SK-N-SH (cell line): Measurements from ENCODE around the gene SRD5A1. TPM values are rescaled to one million over a fixed set of nuclear protein-coding genes. Genes with fewer than 3 reads are reported as not detected.

Experiments
- CTCF ChIA-PET: fragments of 300-600, 350-600 bp; formaldehyde crosslinking; extraction: SDS; loops from one replicate; lab custom pipeline; 2021; lab: Yijun Ruan, JAX
- POLR2A ChIA-PET: fragments of 350-600 bp; sonication (Branson Sonifier 250); formaldehyde crosslinking; extraction: SDS; loops from one replicate; lab custom pipeline; 2020; ENCODE audit warnings: antibody characterized with exemption, inconsistent platforms; lab: Yijun Ruan, JAX
- DNase-seq: peaks from one replicate; pipeline ENCODE4 v3.0.0; 2012
- H2AFZ ChIP-seq: fragments of 200-600 bp; sonication (generic); 2 replicates; pipeline ENCODE4 v1.8.1; 2016; ENCODE audit warnings: antibody characterized with exemption, mild to moderate bottlenecking, low read depth
- H3F3A ChIP-seq: fragments of 200-600 bp; sonication (generic); replicated peaks from 2 replicates; pipeline ENCODE3; 2016; ENCODE audit warnings: antibody characterized with exemption, mild to moderate bottlenecking; ENCODE audit not compliant: insufficient read depth
- H3K27ac ChIP-seq, 2 experiments: fragments of 200-500 bp in 1 of 2; fragments of 200-600 bp in 1 of 2; sonication (Bioruptor generic) in 1 of 2; sonication (generic), shearing (Covaris generic) in 1 of 2; 2 replicates each; pipeline versions ENCODE4 v1.5.1 to v1.6.1; 2014 to 2016; ENCODE audit warnings: low read depth in 2 of 2, inconsistent platforms in 1 of 2, low read length in 1 of 2, mild to moderate bottlenecking in 1 of 2, mixed read lengths in 1 of 2
- H3K27me3 ChIP-seq: fragments of 200-600 bp; sonication (generic), shearing (Covaris generic); 2 replicates; pipeline ENCODE4 v1.6.1; 2016; ENCODE audit warnings: mixed run types; ENCODE audit not compliant: insufficient read depth
- H3K36me3 ChIP-seq, 2 experiments: fragments of 200-500 bp in 1 of 2; fragments of 200-600 bp in 1 of 2; sonication (Bioruptor generic) in 1 of 2; sonication (generic) in 1 of 2; replicated peaks in 1 of 2; 2 replicates each; pipeline versions ENCODE3 to v1.5.1; 2014 to 2016; ENCODE audit warnings: low read length in 1 of 2, mild to moderate bottlenecking in 1 of 2; ENCODE audit not compliant: insufficient read depth in 2 of 2, control insufficient read depth in 1 of 2
- H3K4me1 ChIP-seq, 2 experiments: fragments of 200-500 bp in 1 of 2; fragments of 200-600 bp in 1 of 2; sonication (Bioruptor generic) in 1 of 2; sonication (generic), shearing (Covaris generic) in 1 of 2; 2 replicates each; pipeline versions ENCODE4 v1.5.1 to v1.6.1; 2014 to 2016; ENCODE audit warnings: low read depth in 1 of 2, low read length in 1 of 2, mixed run types in 1 of 2; ENCODE audit not compliant: insufficient read depth in 2 of 2, control insufficient read depth in 1 of 2
- H3K4me2 ChIP-seq: fragments of 200-600 bp; sonication (generic), shearing (Covaris generic); 2 replicates; pipeline ENCODE4 v1.6.1; 2017; ENCODE audit warnings: mixed run types
- H3K4me3 ChIP-seq, 2 experiments: fragments of 200-500 bp in 1 of 2; fragments of 200-600 bp in 1 of 2; sonication (Bioruptor generic) in 1 of 2; sonication (generic), shearing (Covaris generic) in 1 of 2; 2 replicates each; pipeline versions ENCODE4 v1.5.1 to v1.8.1; 2014 to 2016; ENCODE audit warnings: low read depth in 2 of 2, inconsistent platforms in 1 of 2, low read length in 1 of 2, mild to moderate bottlenecking in 1 of 2, mixed read lengths in 1 of 2, moderate library complexity in 1 of 2
- H3K79me2 ChIP-seq: fragments of 200-600 bp; sonication (generic); 2 replicates; pipeline ENCODE4 v1.8.1; 2017; ENCODE audit warnings: mild to moderate bottlenecking; ENCODE audit not compliant: insufficient read depth
- H3K9ac ChIP-seq: fragments of 200-600 bp; sonication (generic); 2 replicates; pipeline ENCODE4 v1.6.1; 2017; ENCODE audit warnings: mixed run types
- H3K9me2 ChIP-seq: fragments of 200-600 bp; sonication (generic); 2 replicates; pipeline ENCODE4 v1.6.1; 2017; ENCODE audit warnings: mixed run types
- H3K9me3 ChIP-seq: fragments of 200-600 bp; sonication (generic); 2 replicates; pipeline ENCODE4 v1.6.1; 2017; ENCODE audit warnings: mixed run types, mild to moderate bottlenecking, moderate library complexity
- H4K20me1 ChIP-seq: fragments of 200-600 bp; sonication (generic); 2 replicates; pipeline ENCODE4 v1.6.1; 2017; ENCODE audit warnings: mild to moderate bottlenecking, mixed run types; ENCODE audit not compliant: insufficient read depth
- FOSL2 ChIP-seq: IDR thresholded peaks from 2 replicates; pipeline ENCODE4 v1.4.0; 2012; ENCODE audit warnings: low read depth, mild to moderate bottlenecking, moderate library complexity, borderline replicate concordance
- GATA2 ChIP-seq: sonication (generic); formaldehyde crosslinking; IDR thresholded peaks from 2 replicates; pipeline ENCODE4 v1.5.0; 2020; ENCODE audit warnings: mild to moderate bottlenecking, missing genetic modification reagents
- JUND ChIP-seq: IDR thresholded peaks from 2 replicates; pipeline ENCODE4 v1.4.0; 2012
- MEF2A ChIP-seq: IDR thresholded peaks from 2 replicates; pipeline ENCODE4 v1.4.0; 2012; ENCODE audit warnings: low read depth, borderline replicate concordance
- MXI1 ChIP-seq: IDR thresholded peaks from 2 replicates; pipeline ENCODE4 v1.6.1; 2012; ENCODE audit warnings: mild to moderate bottlenecking, low read depth, low read length, improper control_type of control experiment
- RAD21 ChIP-seq: IDR thresholded peaks from 2 replicates; pipeline ENCODE4 v1.6.1; 2012; ENCODE audit warnings: mild to moderate bottlenecking, low read length
- SIN3A ChIP-seq: IDR thresholded peaks from 2 replicates; pipeline ENCODE4 v1.6.1; 2012; ENCODE audit warnings: low read depth, mild to moderate bottlenecking, low read length, moderate library complexity, borderline replicate concordance
- TCF12 ChIP-seq: IDR thresholded peaks from 2 replicates; pipeline ENCODE4 v1.4.0; 2012
- TEAD4 ChIP-seq: IDR thresholded peaks from 2 replicates; pipeline ENCODE4 v1.4.0; 2012; ENCODE audit warnings: mild to moderate bottlenecking, borderline replicate concordance; ENCODE audit not compliant: insufficient read depth
- WGBS: methylation state at CpG from one replicate; pipeline ENCODE4 v1.1.6; 2017; ENCODE audit warnings: low lambda C conversion rate; 5-methylcytosine and 5-hydroxymethylcytosine counted together
- polyA plus RNA-seq, 3 experiments: library from polyadenylated mRNA; depleted of rRNA; stranded (reverse); fragments of >200 nt; gene quantifications; 2 replicates each; pipeline ENCODE4 v1.2.3, GENCODE V29; 2012
- TF ChIP-seq, protein P1 (sequence below): IDR thresholded peaks from 2 replicates; pipeline ENCODE4 v1.4.0; 2012; ENCODE audit warnings: low read depth
- TF ChIP-seq, protein P2 (sequence below): IDR thresholded peaks from 2 replicates; pipeline ENCODE4 v1.4.0; 2012; ENCODE audit warnings: low read depth, borderline replicate concordance
- TF ChIP-seq, protein P3 (sequence below): fragments of 200-600 bp; sonication (generic); IDR thresholded peaks from 2 replicates; pipeline ENCODE4 v1.6.1; 2017; ENCODE audit warnings: antibody characterized with exemption, mild to moderate bottlenecking, moderate library complexity

Gene SRD5A1
- polyA plus RNA-seq, 1 of the 3 experiments (the other 2 are of a cell fraction), result 24.0 TPM

GRCh38 chr5:6593148-6594016, 39.9 kb upstream of the SRD5A1 start:
- H4K20me1 ChIP-seq, result no peaks in the 10 kb centered on the region
- ChIA-PET POLR2A (no interaction called here), CTCF (interaction anchor here (0.7 to 1.2 kb wide), 2 partner anchors 11 to 25 kb away, joined by 4 to 5 read pairs; no protein-coding TSS in a partner anchor)
- no peaks in the 10 kb centered on the region for H3K4me1 ChIP-seq
- no peak for DNase-seq
- no peaks in the 10 kb centered on the region for H3K27me3 ChIP-seq
- H3K4me3 ChIP-seq, result no peak overlapping the region
- H3K36me3 ChIP-seq, result peaks cover 4 to 26% of the 10 kb centered on the region in 2 experiments
- H3K79me2 ChIP-seq, result no peaks in the 10 kb centered on the region
- no peak overlapping the region for H3K27ac ChIP-seq
- no peaks in the 10 kb centered on the region for H3K9me3 ChIP-seq
- no peaks in the 10 kb centered on the region for H3K9me2 ChIP-seq
- no peak overlapping the region for H2AFZ ChIP-seq
- no peak overlapping the region for H3K4me2 ChIP-seq
- 74% methylated on average over 12 of the region's 14 CpGs for WGBS
- no peak overlapping the region for H3K9ac ChIP-seq
- TF ChIP-seq GATA2 (no peak), FOSL2 (no peak), SIN3A (no peak), RAD21 (no peak)
- TF ChIP-seq, protein P1, sequence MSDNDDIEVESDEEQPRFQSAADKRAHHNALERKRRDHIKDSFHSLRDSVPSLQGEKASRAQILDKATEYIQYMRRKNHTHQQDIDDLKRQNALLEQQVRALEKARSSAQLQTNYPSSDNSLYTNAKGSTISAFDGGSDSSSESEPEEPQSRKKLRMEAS, result no peak
- H3F3A ChIP-seq, result peaks cover 5% of the 10 kb centered on the region

- TF ChIP-seq MXI1, result no peak
- TF ChIP-seq TCF12, result no peak
- TF ChIP-seq, protein P2, sequence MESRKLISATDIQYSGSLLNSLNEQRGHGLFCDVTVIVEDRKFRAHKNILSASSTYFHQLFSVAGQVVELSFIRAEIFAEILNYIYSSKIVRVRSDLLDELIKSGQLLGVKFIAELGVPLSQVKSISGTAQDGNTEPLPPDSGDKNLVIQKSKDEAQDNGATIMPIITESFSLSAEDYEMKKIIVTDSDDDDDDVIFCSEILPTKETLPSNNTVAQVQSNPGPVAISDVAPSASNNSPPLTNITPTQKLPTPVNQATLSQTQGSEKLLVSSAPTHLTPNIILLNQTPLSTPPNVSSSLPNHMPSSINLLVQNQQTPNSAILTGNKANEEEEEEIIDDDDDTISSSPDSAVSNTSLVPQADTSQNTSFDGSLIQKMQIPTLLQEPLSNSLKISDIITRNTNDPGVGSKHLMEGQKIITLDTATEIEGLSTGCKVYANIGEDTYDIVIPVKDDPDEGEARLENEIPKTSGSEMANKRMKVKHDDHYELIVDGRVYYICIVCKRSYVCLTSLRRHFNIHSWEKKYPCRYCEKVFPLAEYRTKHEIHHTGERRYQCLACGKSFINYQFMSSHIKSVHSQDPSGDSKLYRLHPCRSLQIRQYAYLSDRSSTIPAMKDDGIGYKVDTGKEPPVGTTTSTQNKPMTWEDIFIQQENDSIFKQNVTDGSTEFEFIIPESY, result no peak
- TF ChIP-seq TEAD4, result no peak
- TF ChIP-seq JUND, result no peak
- TF ChIP-seq MEF2A, result no peak
- TF ChIP-seq, protein P3, sequence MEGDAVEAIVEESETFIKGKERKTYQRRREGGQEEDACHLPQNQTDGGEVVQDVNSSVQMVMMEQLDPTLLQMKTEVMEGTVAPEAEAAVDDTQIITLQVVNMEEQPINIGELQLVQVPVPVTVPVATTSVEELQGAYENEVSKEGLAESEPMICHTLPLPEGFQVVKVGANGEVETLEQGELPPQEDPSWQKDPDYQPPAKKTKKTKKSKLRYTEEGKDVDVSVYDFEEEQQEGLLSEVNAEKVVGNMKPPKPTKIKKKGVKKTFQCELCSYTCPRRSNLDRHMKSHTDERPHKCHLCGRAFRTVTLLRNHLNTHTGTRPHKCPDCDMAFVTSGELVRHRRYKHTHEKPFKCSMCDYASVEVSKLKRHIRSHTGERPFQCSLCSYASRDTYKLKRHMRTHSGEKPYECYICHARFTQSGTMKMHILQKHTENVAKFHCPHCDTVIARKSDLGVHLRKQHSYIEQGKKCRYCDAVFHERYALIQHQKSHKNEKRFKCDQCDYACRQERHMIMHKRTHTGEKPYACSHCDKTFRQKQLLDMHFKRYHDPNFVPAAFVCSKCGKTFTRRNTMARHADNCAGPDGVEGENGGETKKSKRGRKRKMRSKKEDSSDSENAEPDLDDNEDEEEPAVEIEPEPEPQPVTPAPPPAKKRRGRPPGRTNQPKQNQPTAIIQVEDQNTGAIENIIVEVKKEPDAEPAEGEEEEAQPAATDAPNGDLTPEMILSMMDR, result no peak
- ChIA-PET POLR2A (no interaction called here), CTCF (no interaction called here)
- Histone ChIP-seq H3K36me3 (peaks cover 10 to 33% of the 10 kb centered on the region in 2 experiments), H3K79me2 (no peaks in the 10 kb centered on the region), H3K4me3 (no peak overlapping the region), H3F3A (peaks cover 5% of the 10 kb centered on the region), H3K27ac (no peak overlapping the region), H3K27me3 (no peaks in the 10 kb centered on the region), H3K4me2 (no peak overlapping the region), H4K20me1 (no peaks in the 10 kb centered on the region), H3K9me3 (no peaks in the 10 kb centered on the region), H3K9me2 (no peaks in the 10 kb centered on the region), H3K4me1 (no peaks in the 10 kb centered on the region), H3K9ac (no peak overlapping the region), H2AFZ (no peak overlapping the region)
- 93% methylated on average over 6 of the region's 6 CpGs for WGBS
- no peak for DNase-seq
These were observed 39.2 kb upstream of the SRD5A1 start for GRCh38 chr5:6594066-6594465.
